Lung (tissue), 12 donors: ENCODE data around the gene PRDM16. TPM values are rescaled to one million over a fixed set of nuclear protein-coding genes. Genes with fewer than 3 reads are reported as not detected.

Experiments
- ATAC-seq: fragments of 200-7000 bp; cut with Tn5 transposase; one replicate; pipeline ENCODE4 v1.9.1; 2020; ENCODE audit warnings: moderate number of reproducible peaks; ENCODE audit not compliant: insufficient read depth, low FRiP score
- DNase-seq, 3 donors: peaks; one replicate each; pipeline ENCODE4 v3.0.0-alpha.2; 2013 to 2017
- H3K27ac ChIP-seq, 2 donors: one replicate each; pipeline ENCODE4 v1.5.1; 2013; ENCODE audit warnings: mild to moderate bottlenecking in 2 of 2, moderate library complexity in 2 of 2, control low read depth in 1 of 2, inconsistent platforms in 1 of 2, low read depth in 1 of 2, low read length in 1 of 2
- H3K27me3 ChIP-seq, 3 donors: one replicate each; pipeline ENCODE4 v1.5.1; 2013; ENCODE audit warnings: low read length in 2 of 3; ENCODE audit not compliant: control insufficient read depth in 3 of 3, insufficient read depth in 3 of 3
- H3K36me3 ChIP-seq, 4 donors: one replicate each; pipeline ENCODE4 v1.5.1; 2013; ENCODE audit warnings: low read length in 4 of 4, mild to moderate bottlenecking in 1 of 4, moderate library complexity in 1 of 4; ENCODE audit not compliant: control insufficient read depth in 4 of 4, insufficient read depth in 4 of 4
- H3K4me1 ChIP-seq, 5 donors: one replicate each; pipeline ENCODE4 v1.5.1; 2013; ENCODE audit warnings: low read length in 5 of 5, mild to moderate bottlenecking in 2 of 5, moderate library complexity in 1 of 5; ENCODE audit not compliant: control insufficient read depth in 5 of 5, insufficient read depth in 5 of 5
- H3K4me3 ChIP-seq: one replicate; pipeline ENCODE4 v1.5.1; 2013; ENCODE audit warnings: mild to moderate bottlenecking, control low read depth, moderate library complexity
- H3K9ac ChIP-seq, 2 donors: one replicate each; pipeline ENCODE4 v1.5.1; 2013; ENCODE audit warnings: low read length in 2 of 2, control low read depth in 1 of 2; ENCODE audit not compliant: insufficient read depth in 1 of 2
- H3K9me3 ChIP-seq, 4 donors: one replicate each; pipeline ENCODE4 v1.5.1; 2013; ENCODE audit warnings: low read length in 3 of 4, mild to moderate bottlenecking in 1 of 4, moderate library complexity in 1 of 4; ENCODE audit not compliant: control insufficient read depth in 4 of 4, insufficient read depth in 3 of 4
- CTCF ChIP-seq: IDR thresholded peaks from 2 replicates; pipeline ENCODE4 v1.5.1; 2012; ENCODE audit warnings: mild to moderate bottlenecking; ENCODE audit errors: control extremely low read depth, extremely low read depth
- WGBS, 2 donors: extraction: QIAGEN DNeasy Blood & Tissue Kit; methylation state at CpG; one replicate each; pipeline ENCODE4 v1.1.7; 2013; 5-methylcytosine and 5-hydroxymethylcytosine counted together
- polyA plus RNA-seq, 2 donors: library from polyadenylated mRNA; stranded (reverse); fragments of 200-250 nt; gene quantifications; one replicate each; pipeline ENCODE4 v1.2.1, GENCODE V29; 2013
- total RNA-seq, 2 donors: library from RNA; depleted of rRNA in 1 of 2; stranded (reverse); fragments of >200 nt in 1 of 2; gene quantifications; one replicate each; pipeline ENCODE4 v1.2.1, GENCODE V29; 2014 to 2021
- donor health status: control.
- donor health status: control.
- donor health status: Bipolar disorder and iron deficiency.
- donor health status: healthy.
- donor health status: DM: yes; HTN: yes; CAD: no.

Gene PRDM16
- total and polyA plus RNA-seq, 4 donors, result 2.4 to 36.5 (median 13.1) TPM

- no peak for TF ChIP-seq CTCF
- DNase-seq, result no peak
- Histone ChIP-seq H3K27me3 (no peaks in the 10 kb centered on the region), H3K27ac (no peak overlapping the region), H3K4me3 (no peak overlapping the region), H3K9me3 (no peaks in the 10 kb centered on the region), H3K36me3 (no peaks in the 10 kb centered on the region), H3K4me1 (peaks cover 0 to 6% (median 0%) of the 10 kb centered on the region in 5 donors), H3K9ac (no peak overlapping the region)
- 91 to 93% methylated on average over 21 of the region's 21 CpGs for WGBS, 2 donors
- no peak for ATAC-seq
Observed at GRCh38 chr1:3463891-3464648, 395.1 kb downstream of the PRDM16 start.

- no peak overlapping the region for H3K27ac ChIP-seq
- WGBS, 2 donors, result 90 to 92% methylated on average over 11 of the region's 11 CpGs
- no peak for TF ChIP-seq CTCF
- H3K36me3 ChIP-seq, result no peaks in the 10 kb centered on the region
- H3K4me3 ChIP-seq, result no peak overlapping the region
- H3K9me3 ChIP-seq, result no peaks in the 10 kb centered on the region
- no peak for DNase-seq
- ATAC-seq, result no peak
- H3K4me1 ChIP-seq, result peaks cover 0 to 6% (median 0%) of the 10 kb centered on the region in 5 donors
- H3K27me3 ChIP-seq, result no peaks in the 10 kb centered on the region
- no peak overlapping the region for H3K9ac ChIP-seq
Observed at GRCh38 chr1:3464649-3465025, 395.6 kb downstream of the PRDM16 start.

GRCh38 chr1:3465091-3465934, 396.3 kb downstream of the PRDM16 start:
- DNase-seq (peak in 1 of 3 donors; percentile 10), ATAC-seq (no peak)
- Histone ChIP-seq H3K4me3 (no peak overlapping the region), H3K4me1 (peaks cover 0 to 6% (median 0%) of the 10 kb centered on the region in 5 donors), H3K9ac (no peak overlapping the region), H3K9me3 (no peaks in the 10 kb centered on the region), H3K36me3 (no peaks in the 10 kb centered on the region), H3K27ac (no peak overlapping the region), H3K27me3 (no peaks in the 10 kb centered on the region)
- 85 to 90% methylated on average over 26 to 28 of the region's 28 CpGs for WGBS, 2 donors
- no peak for TF ChIP-seq CTCF
